Panc1 (cell line): ENCODE data around the gene CXorf49B. TPM values are rescaled to one million over a fixed set of nuclear protein-coding genes. Genes with fewer than 3 reads are reported as not detected.
"Not testable (repeated sequence)": the region's sequence is repeated elsewhere in the genome, so short reads cannot be mapped to it uniquely, and the experiment has no call there.

Experiments
- ATAC-seq: fragments of 200-7000 bp; cut with Tn5 transposase; 2 replicates; pipeline ENCODE4 v1.9.1; 2020; ENCODE audit warnings: mild to moderate bottlenecking, moderate library complexity
- Bru-seq: library from RNA; stranded (reverse); fragments of 400-500 nt; gene quantifications from one replicate; lab custom pipeline; 2021; lab: Mats Ljungman, UMichigan
- BruChase-seq, 2 experiments: library from RNA; stranded (reverse); fragments of 400-500 nt; gene quantifications; one replicate each; lab custom pipeline; 2021; lab: Mats Ljungman, UMichigan
- BruUV-seq: library from RNA; stranded (reverse); fragments of 400-500 nt; replicated peaks from 2 replicates; lab custom pipeline; 2021; lab: Mats Ljungman, UMichigan
- CTCF ChIA-PET: fragments of 300-600 bp; sonication (Branson Sonifier 250); formaldehyde crosslinking; loops from one replicate; lab custom pipeline; 2022; ENCODE audit warnings: antibody characterized with exemption; lab: Charles Lee
- POLR2A ChIA-PET: fragments of 300-600 bp; sonication (Branson Sonifier 250); formaldehyde crosslinking; loops from one replicate; lab custom pipeline; 2022; ENCODE audit warnings: antibody characterized with exemption; lab: Charles Lee
- DNase-seq: peaks from one replicate; pipeline ENCODE4 v3.0.0-alpha.2; 2010; ENCODE audit warnings: low read depth, low spot score
- H3K27ac ChIP-seq: 2 replicates; pipeline ENCODE4 v1.5.1; 2011; ENCODE audit warnings: mild to moderate bottlenecking, low read length, inconsistent platforms
- H3K27me3 ChIP-seq: fragments of 200-500 bp; sonication (Bioruptor generic); 2 replicates; pipeline ENCODE4 v1.6.0; 2014; ENCODE audit warnings: low read length, inconsistent platforms; ENCODE audit not compliant: control insufficient read depth, insufficient read depth
- H3K36me3 ChIP-seq: fragments of 200-500 bp; sonication (Bioruptor generic); 2 replicates; pipeline ENCODE4 v1.5.1; 2014; ENCODE audit warnings: inconsistent platforms, mild to moderate bottlenecking, low read length, moderate library complexity; ENCODE audit not compliant: control insufficient read depth, insufficient read depth
- H3K4me1 ChIP-seq: 2 replicates; pipeline ENCODE4 v1.5.1; 2011; ENCODE audit warnings: inconsistent platforms, mild to moderate bottlenecking, low read length, moderate library complexity; ENCODE audit not compliant: control insufficient read depth, insufficient read depth
- H3K4me3 ChIP-seq, 2 experiments: 2 replicates each; pipeline ENCODE4 v1.5.1; 2011 to 2012; ENCODE audit warnings: low read depth in 2 of 2, low read length in 2 of 2, mild to moderate bottlenecking in 2 of 2, inconsistent platforms in 1 of 2, moderate library complexity in 1 of 2
- H3K9me3 ChIP-seq: fragments of 200-500 bp; sonication (Bioruptor generic); 2 replicates; pipeline ENCODE4 v1.5.1; 2014; ENCODE audit warnings: low read depth, mild to moderate bottlenecking, inconsistent platforms, low read length, moderate library complexity; ENCODE audit not compliant: control insufficient read depth, insufficient read depth
- in situ Hi-C: cut with HindIII; loops from 2 replicates; pipeline ENCODE4 v1.10.0; 2016; ENCODE audit warnings: low sequenced_read_pairs, low pct_unique_long_range_greater_than_20kb
- intact Hi-C: fragments of 100-400 bp; cut with micrococcal nuclease; formaldehyde crosslinking; loops from one replicate; pipeline ENCODE4 v1.10.0; 2022; ENCODE audit not compliant: unreplicated experiment
- long read RNA-seq: library from polyadenylated mRNA; unstranded; transcript quantifications from one replicate; pipeline ENCODE4 v2.0.0, GENCODE V29; 2021; ENCODE audit not compliant: unreplicated experiment
- polyA plus RNA-seq: library from polyadenylated mRNA; unstranded; fragments of >200 nt; gene quantifications from one replicate; pipeline ENCODE4 v1.2.1, GENCODE V29; 2012; ENCODE audit warnings: missing spikeins; ENCODE audit not compliant: insufficient read length
- total RNA-seq: library from RNA; stranded (reverse); gene quantifications from one replicate; pipeline ENCODE4 v1.2.1, GENCODE V29; 2021; ENCODE audit not compliant: unreplicated experiment

The CXorf49B gene
- not detected for total RNA-seq
- polyA plus RNA-seq: not detected
- Bru-seq, nascent RNA: not detected
- not detected for BruChase-seq, experiment 1, labeled RNA remaining after a 2-hour chase
- BruChase-seq, experiment 2, labeled RNA remaining after a 6-hour chase: not detected
- long read RNA-seq: 0 reads

GRCh38 chrX:71763049-71763448, at the start of gene CXorf49B:
Gene CXorf49B, plus strand, starts transcription at chrX:71763349. Its CDS starts 75 bp downstream, at chrX:71763424.
- ATAC-seq, H3K4me3 ChIP-seq, BruUV-seq, H3K9me3 ChIP-seq, H3K36me3 ChIP-seq, CTCF ChIA-PET, in situ Hi-C loops, H3K4me1 ChIP-seq, POLR2A ChIA-PET, intact Hi-C loops, DNase-seq, H3K27me3 ChIP-seq, H3K27ac ChIP-seq: not testable (repeated sequence)

- CTCF ChIA-PET, in situ Hi-C loops, intact Hi-C loops, H3K9me3 ChIP-seq, H3K27me3 ChIP-seq, H3K27ac ChIP-seq, H3K4me3 ChIP-seq, POLR2A ChIA-PET, H3K36me3 ChIP-seq, DNase-seq, ATAC-seq, BruUV-seq, H3K4me1 ChIP-seq: not testable (repeated sequence)
These were observed 49.1 kb upstream of the CXorf49B start for GRCh38 chrX:71714064-71714463.

GRCh38 chrX:71715551-71715950, 47.6 kb upstream of the CXorf49B start:
- POLR2A ChIA-PET, H3K27me3 ChIP-seq, CTCF ChIA-PET, DNase-seq, intact Hi-C loops, H3K4me3 ChIP-seq, in situ Hi-C loops, H3K4me1 ChIP-seq, H3K27ac ChIP-seq, H3K9me3 ChIP-seq, H3K36me3 ChIP-seq, BruUV-seq: not testable (repeated sequence)
- ATAC-seq: peak; percentile 74

- intact Hi-C loops, BruUV-seq, in situ Hi-C loops, H3K9me3 ChIP-seq, H3K27me3 ChIP-seq, POLR2A ChIA-PET, CTCF ChIA-PET, H3K4me1 ChIP-seq, DNase-seq, H3K4me3 ChIP-seq, H3K36me3 ChIP-seq, H3K27ac ChIP-seq, ATAC-seq: not testable (repeated sequence)
These were observed 46.8 kb upstream of the CXorf49B start for GRCh38 chrX:71716323-71716722.

GRCh38 chrX:71718185-71718584, 45.0 kb upstream of the CXorf49B start, which contains the start of gene CXorf49:
Gene CXorf49, minus strand, starts transcription at chrX:71718285. Its CDS starts 134 bp downstream, at chrX:71718151.
- in situ Hi-C loops, H3K27me3 ChIP-seq, H3K9me3 ChIP-seq, H3K4me1 ChIP-seq, DNase-seq, H3K27ac ChIP-seq, POLR2A ChIA-PET, BruUV-seq, CTCF ChIA-PET, H3K4me3 ChIP-seq, ATAC-seq, intact Hi-C loops, H3K36me3 ChIP-seq: not testable (repeated sequence)

GRCh38 chrX:71719195-71719594, 44.0 kb upstream of the CXorf49B start:
- H3K27me3 ChIP-seq, H3K4me3 ChIP-seq, H3K9me3 ChIP-seq, intact Hi-C loops, BruUV-seq, DNase-seq, H3K36me3 ChIP-seq, ATAC-seq, CTCF ChIA-PET, in situ Hi-C loops, POLR2A ChIA-PET, H3K27ac ChIP-seq, H3K4me1 ChIP-seq: not testable (repeated sequence)

GRCh38 chrX:71720289-71720886, 42.8 kb upstream of the CXorf49B start:
- BruUV-seq, intact Hi-C loops: not testable (repeated sequence)

More at GRCh38 chrX:71720289-71720886, 42.8 kb upstream of the CXorf49B start:
- DNase-seq, H3K4me3 ChIP-seq, POLR2A ChIA-PET, H3K9me3 ChIP-seq, in situ Hi-C loops, CTCF ChIA-PET, H3K27me3 ChIP-seq, H3K27ac ChIP-seq, H3K36me3 ChIP-seq, H3K4me1 ChIP-seq, ATAC-seq: not testable (repeated sequence)
